Esophagus squamous epithelium (tissue), 5 donors: ENCODE data around the gene STON2. TPM values are rescaled to one million over a fixed set of nuclear protein-coding genes. Genes with fewer than 3 reads are reported as not detected.
"Not testable (repeated sequence)": the region's sequence is repeated elsewhere in the genome, so short reads cannot be mapped to it uniquely, and the experiment has no call there.

Source experiments
- DNase-seq: peaks from one replicate; lab custom pipeline; 2025; lab: John Stamatoyannopoulos, UW
- H3K27ac ChIP-seq, 4 donors: fragments of 200-600 bp; sonication (generic); one replicate each; pipeline ENCODE4 v1.5.1; 2016 to 2019; ENCODE audit warnings: mild to moderate bottlenecking in 1 of 4
- H3K27me3 ChIP-seq, 4 donors: fragments of 200-600 bp; sonication (generic); 1 replicate in 3 of 4; 2 replicates in 1 of 4; pipeline versions ENCODE4 v1.5.1 to v1.6.0; 2017 to 2021; ENCODE audit warnings: antibody characterized with exemption in 1 of 4
- H3K36me3 ChIP-seq, 3 donors: fragments of 200-600 bp; sonication (generic); one replicate each; pipeline ENCODE4 v1.5.1; 2016 to 2019
- H3K4me1 ChIP-seq, 3 donors: fragments of 200-600 bp; sonication (generic); one replicate each; pipeline ENCODE4 v1.5.1; 2017 to 2019
- H3K4me3 ChIP-seq, 4 donors: fragments of 200-600 bp; sonication (generic); 1 replicate in 3 of 4; 2 replicates in 1 of 4; pipeline ENCODE4 v1.5.1; 2016 to 2019; ENCODE audit warnings: mild to moderate bottlenecking in 2 of 4, moderate library complexity in 1 of 4
- H3K9me3 ChIP-seq, 3 donors: fragments of 200-600 bp; sonication (generic); one replicate each; pipeline ENCODE4 v1.5.1; 2016 to 2019
- CTCF ChIP-seq, 6 experiments: fragments of 450-650 bp in 4 of 6; fragments of 200-600 bp in 2 of 6; sonication (generic) in 2 of 6; IDR thresholded peaks; one replicate each; pipeline ENCODE4 v1.5.1; 2016 to 2019; ENCODE audit warnings: antibody characterized with exemption in 6 of 6, mild to moderate bottlenecking in 4 of 6, moderate library complexity in 4 of 6
- POLR2A ChIP-seq, 4 donors: fragments of 450-650 bp; IDR thresholded peaks; one replicate each; pipeline ENCODE4 v1.6.1; 2017; ENCODE audit warnings: antibody characterized with exemption in 4 of 4, mild to moderate bottlenecking in 4 of 4, moderate library complexity in 3 of 4
- WGBS, 2 donors: methylation state at CpG; one replicate each; pipeline ENCODE4 v1.1.5; 2018; 5-methylcytosine and 5-hydroxymethylcytosine counted together
- intact Hi-C: fragments of 100-400 bp; cut with DNase I; formaldehyde crosslinking; loops from one replicate; pipeline ENCODE4 v1.15.0; 2022
- total RNA-seq, 4 donors: library from RNA; depleted of rRNA; stranded (reverse); fragments of >200 nt; gene quantifications; one replicate each; pipeline ENCODE4 v1.1.0, GENCODE V29; 2016
- donor health status: DM: yes; HTN: yes; CAD: no.

Gene STON2
- total RNA-seq, 4 donors from 2014 or later: 58.7 to 71.6 (median 67.1) TPM

- H3K9me3 ChIP-seq: no peaks in the 10 kb centered on the region
- no peak overlapping the region for H3K27ac ChIP-seq
- H3K27me3 ChIP-seq: peaks cover 0 to 44% (median 0%) of the 10 kb centered on the region in 4 donors
- DNase-seq: no peak
- no peak overlapping the region for H3K4me3 ChIP-seq
- TF ChIP-seq POLR2A (IDR thresholded peaks at IDR 0.05) (no peak), CTCF (IDR thresholded peaks at IDR 0.05) (no peak)
- intact Hi-C loops: no loop called here
- H3K36me3 ChIP-seq: no peaks in the 10 kb centered on the region
- WGBS, 2 donors: 69% methylated on average over 2 of the region's 2 CpGs
- H3K4me1 ChIP-seq: peaks cover 0 to 49% (median 9%) of the 10 kb centered on the region in 3 donors
Measured at GRCh38 chr14:81433378-81433777, 33.3 kb upstream of the STON2 start.

- WGBS, 2 donors: 34 to 50% methylated on average over 3 of the region's 3 CpGs
- Histone ChIP-seq H3K27ac (no peak overlapping the region), H3K27me3 (peaks cover 0 to 33% (median 0%) of the 10 kb centered on the region in 4 donors), H3K36me3 (no peaks in the 10 kb centered on the region), H3K4me1 (peaks cover 9 to 61% (median 14%) of the 10 kb centered on the region in 3 donors), H3K9me3 (no peaks in the 10 kb centered on the region), H3K4me3 (no peak overlapping the region)
- DNase-seq: no peak
- intact Hi-C loops: no loop called here
- TF ChIP-seq CTCF (IDR thresholded peaks at IDR 0.05): no peak
- no peak for TF ChIP-seq POLR2A (IDR thresholded peaks at IDR 0.05)
Measured at GRCh38 chr14:81432219-81432661, 32.1 kb upstream of the STON2 start.

GRCh38 chr14:81430235-81430634, 30.1 kb upstream of the STON2 start:
- no peaks in the 10 kb centered on the region for H3K9me3 ChIP-seq
- intact Hi-C loops: no loop called here
- 76 to 89% methylated on average over 5 of the region's 5 CpGs for WGBS, 2 donors

GRCh38 chr14:81429749-81430148, 29.6 kb upstream of the STON2 start:
- H3K27ac ChIP-seq, H3K9me3 ChIP-seq, H3K4me3 ChIP-seq, H3K36me3 ChIP-seq, intact Hi-C loops, DNase-seq: not testable (repeated sequence)
- 85 to 89% methylated on average over 11 of the region's 11 CpGs for WGBS, 2 donors
- Histone ChIP-seq H3K27me3 (peaks cover 0 to 10% (median 0%) of the 10 kb centered on the region in 4 donors), H3K4me1 (peaks cover 5 to 40% (median 11%) of the 10 kb centered on the region in 3 donors)

More at GRCh38 chr14:81430235-81430634, 30.1 kb upstream of the STON2 start:
- no peak overlapping the region for H3K4me3 ChIP-seq
- no peak overlapping the region for H3K27ac ChIP-seq
- TF ChIP-seq CTCF (IDR thresholded peaks at IDR 0.05) (no peak), POLR2A (IDR thresholded peaks at IDR 0.05) (no peak)
- peaks cover 5 to 44% (median 11%) of the 10 kb centered on the region in 3 donors for H3K4me1 ChIP-seq
- peaks cover 0 to 8% (median 3%) of the 10 kb centered on the region in 3 donors for H3K36me3 ChIP-seq
- no peak for DNase-seq
- H3K27me3 ChIP-seq: peaks cover 0 to 13% (median 0%) of the 10 kb centered on the region in 4 donors

- H3K36me3 ChIP-seq: peaks cover 0 to 9% (median 3%) of the 10 kb centered on the region in 3 donors
- H3K27me3 ChIP-seq: peaks cover 0 to 6% (median 0%) of the 10 kb centered on the region in 4 donors
- intact Hi-C loops: no loop called here
- H3K4me1 ChIP-seq: peaks cover 5 to 33% (median 11%) of the 10 kb centered on the region in 3 donors
- no peak for DNase-seq
- 58 to 78% methylated on average over 1 of the region's 1 CpG for WGBS, 2 donors
- no peak overlapping the region for H3K4me3 ChIP-seq
- TF ChIP-seq CTCF (IDR thresholded peaks at IDR 0.05) (no peak), POLR2A (IDR thresholded peaks at IDR 0.05) (no peak)
- H3K27ac ChIP-seq: no peak overlapping the region
- no peaks in the 10 kb centered on the region for H3K9me3 ChIP-seq
Measured at GRCh38 chr14:81429028-81429427, 28.9 kb upstream of the STON2 start.
